ENCODE data around the gene NFX1.

NFX1 gene

DNA sequence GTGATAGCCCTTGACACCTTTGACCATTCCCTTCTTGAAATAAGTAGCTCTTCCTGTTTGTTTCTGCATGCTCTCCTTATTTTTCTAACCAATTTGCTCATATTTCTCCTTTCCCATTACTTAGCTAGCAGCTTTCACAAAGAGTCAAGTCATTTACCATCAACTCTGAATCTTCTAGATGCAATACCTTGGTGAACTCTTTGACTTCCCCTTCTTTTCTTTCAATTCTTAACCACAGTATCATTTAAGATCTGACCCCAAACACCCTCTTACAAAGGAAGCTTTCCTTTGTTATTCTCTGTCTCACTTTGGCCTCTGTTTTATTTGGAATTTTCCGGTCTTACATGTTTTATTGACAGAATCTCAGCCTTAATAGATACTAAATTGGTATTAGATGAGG, 14.0 kb downstream of the NFX1 start:
- H3K23ac ChIP-seq (ENCODE audit: low read length), result no peak overlapping the region
- H4K8ac ChIP-seq (ENCODE audit: low read depth, low read length), result no peak overlapping the region
- H2BK120ac ChIP-seq (ENCODE audit: low read depth, low read length), result no peak overlapping the region
- no peaks in the 10 kb centered on the region for H3K27me3 ChIP-seq (ENCODE audit: insufficient read depth, low read length, poor library complexity)
- H3K4me3 ChIP-seq (ENCODE audit: low read length), result no peak overlapping the region
- peaks cover 2% of the 10 kb centered on the region for H3K79me1 ChIP-seq (ENCODE audit: low read length)
- no peaks in the 10 kb centered on the region for H3K79me2 ChIP-seq (ENCODE audit: control insufficient read depth, insufficient read depth, low read length)
- H2AK5ac ChIP-seq (ENCODE audit: low read length), result no peak overlapping the region
- no peak overlapping the region for H2BK5ac ChIP-seq (ENCODE audit: low read length)
- H2BK15ac ChIP-seq (replicated peaks; ENCODE audit: low read depth), result no peak overlapping the region
- no CpG with 5 or more reads among the region's 1 CpG for WGBS (ENCODE audit: extremely low coverage, insufficient coverage, low lambda C conversion rate)
- H3K4me2 ChIP-seq (ENCODE audit: low read length), result no peak overlapping the region
- peaks cover 13% of the 10 kb centered on the region for H3K36me3 ChIP-seq (ENCODE audit: control insufficient read depth, insufficient read depth, low read length)
- DNase-seq, result no peak
- no peak overlapping the region for H3K56ac ChIP-seq (ENCODE audit: low read length)
- H4K5ac ChIP-seq (ENCODE audit: low read length), result no peak overlapping the region
- H3K27ac ChIP-seq (ENCODE audit: low read depth, low read length), result no peak overlapping the region
- no peak overlapping the region for H3K9ac ChIP-seq (ENCODE audit: low read length)
- no peak overlapping the region for H3K4ac ChIP-seq (ENCODE audit: low read depth, low read length)
- no peak overlapping the region for H3K18ac ChIP-seq (ENCODE audit: low read length)
- no peaks in the 10 kb centered on the region for H3K4me1 ChIP-seq (ENCODE audit: control insufficient read depth, low read depth, low read length)

DNA sequence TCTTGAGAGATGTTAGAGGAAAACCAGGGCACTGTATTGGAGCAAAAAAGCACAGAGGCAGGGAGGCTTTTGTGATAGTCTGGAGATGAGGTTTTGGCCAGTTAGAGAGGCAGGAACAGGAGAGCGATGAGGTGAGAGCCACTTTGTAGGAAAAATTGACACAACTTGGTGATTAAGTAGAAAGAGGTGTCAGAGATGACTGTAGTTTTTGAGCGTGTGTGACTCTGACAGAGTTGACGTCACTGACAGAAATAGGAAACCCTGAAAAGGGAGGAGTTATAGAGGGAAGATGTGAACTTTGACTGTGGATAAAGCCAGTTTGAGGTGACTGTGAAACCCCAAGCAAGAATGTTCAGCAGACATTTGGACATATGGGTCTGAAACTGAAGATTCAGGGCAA, 15.7 kb downstream of the NFX1 start:
- H3K4ac ChIP-seq (ENCODE audit: low read depth, low read length), result no peak overlapping the region
- H3K27ac ChIP-seq (ENCODE audit: low read depth, low read length), result no peak overlapping the region
- no peak overlapping the region for H3K56ac ChIP-seq (ENCODE audit: low read length)
- WGBS (ENCODE audit: extremely low coverage, insufficient coverage, low lambda C conversion rate), result no CpG with 5 or more reads among the region's 3 CpGs
- no peak overlapping the region for H4K8ac ChIP-seq (ENCODE audit: low read depth, low read length)
- no peak overlapping the region for H2BK120ac ChIP-seq (ENCODE audit: low read depth, low read length)
- no peaks in the 10 kb centered on the region for H3K79me2 ChIP-seq (ENCODE audit: control insufficient read depth, insufficient read depth, low read length)
- no peak overlapping the region for H3K4me3 ChIP-seq (ENCODE audit: low read length)
- H3K36me3 ChIP-seq (ENCODE audit: control insufficient read depth, insufficient read depth, low read length), result peaks cover 16% of the 10 kb centered on the region
- DNase-seq, result no peak
- no peaks in the 10 kb centered on the region for H3K4me1 ChIP-seq (ENCODE audit: control insufficient read depth, low read depth, low read length)
- H3K27me3 ChIP-seq (ENCODE audit: insufficient read depth, low read length, poor library complexity), result no peaks in the 10 kb centered on the region
- no peak overlapping the region for H3K23ac ChIP-seq (ENCODE audit: low read length)
- no peak overlapping the region for H2AK5ac ChIP-seq (ENCODE audit: low read length)
- no peak overlapping the region for H2BK15ac ChIP-seq (replicated peaks; ENCODE audit: low read depth)
- no peak overlapping the region for H3K18ac ChIP-seq (ENCODE audit: low read length)
- H2BK5ac ChIP-seq (ENCODE audit: low read length), result no peak overlapping the region
- H3K4me2 ChIP-seq (ENCODE audit: low read length), result no peak overlapping the region
- no peaks in the 10 kb centered on the region for H3K79me1 ChIP-seq (ENCODE audit: low read length)
- H3K9ac ChIP-seq (ENCODE audit: low read length), result no peak overlapping the region
- no peak overlapping the region for H4K5ac ChIP-seq (ENCODE audit: low read length)

DNA sequence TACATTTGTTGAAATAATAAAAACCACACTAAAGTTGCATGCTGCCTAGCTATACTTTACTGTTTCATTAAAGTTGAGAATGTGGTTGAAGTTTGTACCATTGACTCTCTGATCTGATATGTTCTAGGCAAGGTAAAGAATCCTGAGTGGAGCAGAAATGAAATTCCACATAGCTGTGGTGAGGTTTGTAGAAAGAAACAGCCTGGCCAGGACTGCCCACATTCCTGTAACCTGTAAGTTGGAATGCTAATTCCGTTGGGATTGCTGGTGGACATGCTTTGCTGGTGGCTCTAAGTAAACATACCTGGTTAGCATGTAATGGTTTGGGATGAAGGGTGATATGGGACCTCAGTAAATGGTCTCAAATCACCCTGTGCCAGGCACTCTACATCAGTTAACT, 16.8 kb downstream of the NFX1 start:
- H2AK5ac ChIP-seq (ENCODE audit: low read length), result no peak overlapping the region
- no CpG with 5 or more reads among the region's 1 CpG for WGBS (ENCODE audit: extremely low coverage, insufficient coverage, low lambda C conversion rate)
- H3K36me3 ChIP-seq (ENCODE audit: control insufficient read depth, insufficient read depth, low read length), result peaks cover 17% of the 10 kb centered on the region

DNA sequence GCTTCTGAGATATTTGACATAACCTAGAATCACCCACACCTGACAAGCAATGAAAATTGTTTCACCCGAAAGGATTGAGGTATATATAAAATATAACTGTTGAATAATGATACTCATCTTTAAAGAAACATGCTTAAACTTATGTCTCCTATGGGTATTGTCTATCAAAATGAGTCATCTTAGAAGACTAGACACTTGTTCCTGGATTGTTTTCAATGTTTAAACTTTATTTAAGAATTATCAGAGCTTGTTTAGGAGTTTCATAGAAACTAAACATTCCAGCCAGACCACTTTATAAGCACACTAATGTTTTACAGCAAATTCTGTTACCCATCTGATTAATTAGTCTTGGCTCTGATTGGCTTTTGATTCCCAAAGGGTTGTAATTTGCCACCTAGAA, 19.6 kb downstream of the NFX1 start:
- H3K18ac ChIP-seq (ENCODE audit: low read length), result no peak overlapping the region
- H3K79me2 ChIP-seq (ENCODE audit: control insufficient read depth, insufficient read depth, low read length), result no peaks in the 10 kb centered on the region
- no peak overlapping the region for H2BK5ac ChIP-seq (ENCODE audit: low read length)
- peaks cover 17% of the 10 kb centered on the region for H3K36me3 ChIP-seq (ENCODE audit: control insufficient read depth, insufficient read depth, low read length)
- no peak overlapping the region for H3K4me3 ChIP-seq (ENCODE audit: low read length)
- H3K79me1 ChIP-seq (ENCODE audit: low read length), result no peaks in the 10 kb centered on the region
- H4K8ac ChIP-seq (ENCODE audit: low read depth, low read length), result no peak overlapping the region
- H3K56ac ChIP-seq (ENCODE audit: low read length), result no peak overlapping the region
- no peak overlapping the region for H2BK15ac ChIP-seq (replicated peaks; ENCODE audit: low read depth)
- no peaks in the 10 kb centered on the region for H3K27me3 ChIP-seq (ENCODE audit: insufficient read depth, low read length, poor library complexity)
- no peak overlapping the region for H3K9ac ChIP-seq (ENCODE audit: low read length)
- no peak for DNase-seq
- H3K4ac ChIP-seq (ENCODE audit: low read depth, low read length), result no peak overlapping the region
- WGBS (ENCODE audit: extremely low coverage, insufficient coverage, low lambda C conversion rate), result no CpG with 5 or more reads among the region's 1 CpG
- no peak overlapping the region for H4K5ac ChIP-seq (ENCODE audit: low read length)
- H2BK120ac ChIP-seq (ENCODE audit: low read depth, low read length), result no peak overlapping the region
- H3K23ac ChIP-seq (ENCODE audit: low read length), result no peak overlapping the region
- H2AK5ac ChIP-seq (ENCODE audit: low read length), result no peak overlapping the region
- no peak overlapping the region for H3K4me2 ChIP-seq (ENCODE audit: low read length)
- H3K4me1 ChIP-seq (ENCODE audit: control insufficient read depth, low read depth, low read length), result no peaks in the 10 kb centered on the region
- no peak overlapping the region for H3K27ac ChIP-seq (ENCODE audit: low read depth, low read length)

More for the DNA sequence above, 16.8 kb downstream of the NFX1 start:
- Histone ChIP-seq H3K4me2 (ENCODE audit: low read length) (no peak overlapping the region), H3K27me3 (ENCODE audit: insufficient read depth, low read length, poor library complexity) (no peaks in the 10 kb centered on the region), H3K4me1 (ENCODE audit: control insufficient read depth, low read depth, low read length) (no peaks in the 10 kb centered on the region), H3K4me3 (ENCODE audit: low read length) (no peak overlapping the region), H3K79me2 (ENCODE audit: control insufficient read depth, insufficient read depth, low read length) (no peaks in the 10 kb centered on the region), H3K27ac (ENCODE audit: low read depth, low read length) (no peak overlapping the region), H2BK120ac (ENCODE audit: low read depth, low read length) (no peak overlapping the region), H4K8ac (ENCODE audit: low read depth, low read length) (no peak overlapping the region), H3K9ac (ENCODE audit: low read length) (no peak overlapping the region), H3K4ac (ENCODE audit: low read depth, low read length) (no peak overlapping the region), H3K56ac (ENCODE audit: low read length) (no peak overlapping the region), H2BK5ac (ENCODE audit: low read length) (no peak overlapping the region), H4K5ac (ENCODE audit: low read length) (no peak overlapping the region), H3K79me1 (ENCODE audit: low read length) (no peaks in the 10 kb centered on the region), H2BK15ac (replicated peaks; ENCODE audit: low read depth) (no peak overlapping the region), H3K23ac (ENCODE audit: low read length) (no peak overlapping the region), H3K18ac (ENCODE audit: low read length) (no peak overlapping the region)
- no peak for DNase-seq

DNA sequence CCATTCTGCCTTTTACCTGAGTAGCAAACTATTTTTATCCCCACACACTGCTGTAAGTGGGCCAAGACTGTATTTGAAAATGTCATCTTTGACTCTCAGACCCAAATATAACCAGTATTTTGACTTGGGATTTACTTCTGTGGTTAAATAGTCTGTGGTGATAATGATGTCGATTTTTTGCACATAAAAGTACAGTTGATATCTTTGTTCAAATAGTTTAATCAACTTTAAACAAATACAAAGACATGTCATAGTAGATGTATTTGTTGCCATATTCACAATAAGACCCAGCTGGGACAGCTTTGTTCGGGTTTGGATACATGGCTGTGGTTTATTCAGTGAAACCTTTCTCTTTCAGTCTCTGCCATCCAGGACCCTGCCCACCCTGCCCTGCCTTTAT, 20.4 kb downstream of the NFX1 start:
- no peak for DNase-seq
- no peaks in the 10 kb centered on the region for H3K79me2 ChIP-seq (ENCODE audit: control insufficient read depth, insufficient read depth, low read length)
- WGBS (ENCODE audit: extremely low coverage, insufficient coverage, low lambda C conversion rate), result no CpG with 5 or more reads among the region's 2 CpGs

DNA sequence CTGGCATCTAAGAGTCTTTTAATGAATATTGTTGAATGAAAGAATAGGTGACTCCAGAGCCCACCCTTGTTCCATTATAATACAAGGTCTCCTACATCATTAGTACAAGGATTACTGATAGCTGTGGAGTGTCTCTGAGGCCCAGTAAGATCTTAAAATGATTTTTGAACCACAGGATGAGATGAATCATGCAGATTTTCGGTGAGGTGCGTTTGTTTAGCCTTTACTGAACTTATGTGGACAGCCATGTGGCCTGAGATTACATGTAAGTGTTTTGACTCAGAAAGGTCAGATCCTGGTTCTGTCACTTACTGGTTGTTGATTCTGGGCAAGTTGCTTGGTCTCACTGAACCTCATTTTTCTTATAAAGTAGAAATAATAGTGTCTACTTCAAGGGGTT, 21.6 kb downstream of the NFX1 start:
- no peak overlapping the region for H2BK15ac ChIP-seq (replicated peaks; ENCODE audit: low read depth)
- DNase-seq, result no peak
- no peak overlapping the region for H3K4ac ChIP-seq (ENCODE audit: low read depth, low read length)
- H3K9ac ChIP-seq (ENCODE audit: low read length), result no peak overlapping the region
- no peak overlapping the region for H3K23ac ChIP-seq (ENCODE audit: low read length)
- H3K4me3 ChIP-seq (ENCODE audit: low read length), result no peak overlapping the region
- H4K8ac ChIP-seq (ENCODE audit: low read depth, low read length), result no peak overlapping the region
- H4K5ac ChIP-seq (ENCODE audit: low read length), result no peak overlapping the region
- no peaks in the 10 kb centered on the region for H3K79me2 ChIP-seq (ENCODE audit: control insufficient read depth, insufficient read depth, low read length)
- no peak overlapping the region for H3K27ac ChIP-seq (ENCODE audit: low read depth, low read length)
- no peaks in the 10 kb centered on the region for H3K27me3 ChIP-seq (ENCODE audit: insufficient read depth, low read length, poor library complexity)
- H2BK5ac ChIP-seq (ENCODE audit: low read length), result no peak overlapping the region
- no peaks in the 10 kb centered on the region for H3K79me1 ChIP-seq (ENCODE audit: low read length)
- H3K56ac ChIP-seq (ENCODE audit: low read length), result no peak overlapping the region
- no peaks in the 10 kb centered on the region for H3K4me1 ChIP-seq (ENCODE audit: control insufficient read depth, low read depth, low read length)
- WGBS (ENCODE audit: extremely low coverage, insufficient coverage, low lambda C conversion rate), result no CpG with 5 or more reads among the region's 2 CpGs
- no peak overlapping the region for H2BK120ac ChIP-seq (ENCODE audit: low read depth, low read length)
- H2AK5ac ChIP-seq (ENCODE audit: low read length), result no peak overlapping the region
- no peak overlapping the region for H3K4me2 ChIP-seq (ENCODE audit: low read length)
- H3K36me3 ChIP-seq (ENCODE audit: control insufficient read depth, insufficient read depth, low read length), result peaks cover 16% of the 10 kb centered on the region
- no peak overlapping the region for H3K18ac ChIP-seq (ENCODE audit: low read length)

More for the DNA sequence above, 20.4 kb downstream of the NFX1 start:
- H2BK5ac ChIP-seq (ENCODE audit: low read length), result no peak overlapping the region
- no peak overlapping the region for H4K5ac ChIP-seq (ENCODE audit: low read length)
- H3K27me3 ChIP-seq (ENCODE audit: insufficient read depth, low read length, poor library complexity), result no peaks in the 10 kb centered on the region
- H3K56ac ChIP-seq (ENCODE audit: low read length), result no peak overlapping the region
- no peak overlapping the region for H3K23ac ChIP-seq (ENCODE audit: low read length)
- peaks cover 18% of the 10 kb centered on the region for H3K36me3 ChIP-seq (ENCODE audit: control insufficient read depth, insufficient read depth, low read length)
- no peak overlapping the region for H2AK5ac ChIP-seq (ENCODE audit: low read length)
- H2BK120ac ChIP-seq (ENCODE audit: low read depth, low read length), result no peak overlapping the region
- H2BK15ac ChIP-seq (replicated peaks; ENCODE audit: low read depth), result no peak overlapping the region
- H3K4me3 ChIP-seq (ENCODE audit: low read length), result no peak overlapping the region
- no peak overlapping the region for H3K4me2 ChIP-seq (ENCODE audit: low read length)
- no peaks in the 10 kb centered on the region for H3K79me1 ChIP-seq (ENCODE audit: low read length)
- H3K18ac ChIP-seq (ENCODE audit: low read length), result no peak overlapping the region
- no peak overlapping the region for H3K9ac ChIP-seq (ENCODE audit: low read length)
- H3K27ac ChIP-seq (ENCODE audit: low read depth, low read length), result no peak overlapping the region
- H3K4ac ChIP-seq (ENCODE audit: low read depth, low read length), result no peak overlapping the region
- no peaks in the 10 kb centered on the region for H3K4me1 ChIP-seq (ENCODE audit: control insufficient read depth, low read depth, low read length)
- H4K8ac ChIP-seq (ENCODE audit: low read depth, low read length), result no peak overlapping the region

Data from mesendoderm (in vitro differentiated cells).